ENCODE data around the gene CDC42. TPM values are rescaled to one million over a fixed set of nuclear protein-coding genes. Genes with fewer than 3 reads are reported as not detected.
A peak's percentile ranks its signal among the peaks of the same experiment; 100 is the strongest.

Gene CDC42
- total and polyA plus RNA-seq, 9 of the 15 experiments (the other 6 are each of a cell fraction or from before 2014, with no cell fraction given), result 186 to 398 (median 325) TPM

GRCh38 chr1:22096463-22096862, 44.0 kb downstream of the CDC42 start:
- H3K9me3 ChIP-seq (replicated peaks; ENCODE audit: control insufficient read depth, insufficient read depth, low read depth, low read length), result no peaks in the 10 kb centered on the region
- no peaks in the 10 kb centered on the region for H3K4me1 ChIP-seq (replicated peaks in 1 of 2; ENCODE audit: control insufficient read depth in 2 of 2, insufficient read depth in 2 of 2, low read length in 2 of 2)
- TF ChIP-seq ETS2 (tag; IDR thresholded peaks at IDR 0.05; ENCODE audit: borderline replicate concordance, poor library complexity, severe bottlenecking) (no peak), CAMTA2 (CRISPR knock-in tag; conservative IDR thresholded peaks at IDR 0.05) (no peak), TCF7L2 (IDR thresholded peaks at IDR 0.05; ENCODE audit: low read depth, low read length) (no peak), POLR2H (tag; IDR thresholded peaks at IDR 0.05; ENCODE audit: low read depth) (0 out of 2 replicates have a peak, but pooled peaks have one; percentile 19), ELF1 (tag; IDR thresholded peaks at IDR 0.05) (no peak)
- TF ChIP-seq, protein P1, sequence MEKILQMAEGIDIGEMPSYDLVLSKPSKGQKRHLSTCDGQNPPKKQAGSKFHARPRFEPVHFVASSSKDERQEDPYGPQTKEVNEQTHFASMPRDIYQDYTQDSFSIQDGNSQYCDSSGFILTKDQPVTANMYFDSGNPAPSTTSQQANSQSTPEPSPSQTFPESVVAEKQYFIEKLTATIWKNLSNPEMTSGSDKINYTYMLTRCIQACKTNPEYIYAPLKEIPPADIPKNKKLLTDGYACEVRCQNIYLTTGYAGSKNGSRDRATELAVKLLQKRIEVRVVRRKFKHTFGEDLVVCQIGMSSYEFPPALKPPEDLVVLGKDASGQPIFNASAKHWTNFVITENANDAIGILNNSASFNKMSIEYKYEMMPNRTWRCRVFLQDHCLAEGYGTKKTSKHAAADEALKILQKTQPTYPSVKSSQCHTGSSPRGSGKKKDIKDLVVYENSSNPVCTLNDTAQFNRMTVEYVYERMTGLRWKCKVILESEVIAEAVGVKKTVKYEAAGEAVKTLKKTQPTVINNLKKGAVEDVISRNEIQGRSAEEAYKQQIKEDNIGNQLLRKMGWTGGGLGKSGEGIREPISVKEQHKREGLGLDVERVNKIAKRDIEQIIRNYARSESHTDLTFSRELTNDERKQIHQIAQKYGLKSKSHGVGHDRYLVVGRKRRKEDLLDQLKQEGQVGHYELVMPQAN (IDR thresholded peaks at IDR 0.05; ENCODE audit: borderline replicate concordance), result no peak
- H3K4me2 ChIP-seq (ENCODE audit: insufficient read depth, low read length), result no peak overlapping the region
- H3K9me1 ChIP-seq (ENCODE audit: control insufficient read depth, insufficient read depth, low read length), result no peaks in the 10 kb centered on the region
- in situ Hi-C loops (cut with MboI) (no loop called here), intact Hi-C loops (cut with micrococcal nuclease) (no loop called here)
- H3K9ac ChIP-seq (ENCODE audit: insufficient read depth in 1 of 2, low read depth in 2 of 2, low read length in 2 of 2), result no peak overlapping the region
- CTCF ChIA-PET (ENCODE audit: low intra/inter-chr PET ratio), result no interaction called here
- no peak overlapping the region for H3K4me3 ChIP-seq
- no TSS peak for BruUV-seq (replicated peaks)
- no peak for DNase-seq (ENCODE audit: extremely low read depth in 1 of 4, low spot score in 3 of 4)
- POLR2A ChIA-PET, result no interaction called here
- peaks cover 9% of the 10 kb centered on the region; the same call in 1 of the 3 replicates for H3K79me2 ChIP-seq (ENCODE audit: control insufficient read depth, insufficient read depth, low read length)
- no peak overlapping the region for H2AFZ ChIP-seq (ENCODE audit: low read depth, low read length)
- peaks cover 81% of the 10 kb centered on the region for H3K36me3 ChIP-seq (ENCODE audit: control insufficient read depth, insufficient read depth, low read length)
- no peaks in the 10 kb centered on the region for H3K27me3 ChIP-seq (ENCODE audit: control insufficient read depth in 2 of 2, insufficient read depth in 2 of 2, low read length in 2 of 2)
- H3K27ac ChIP-seq (ENCODE audit: extremely low read depth, low read depth, low read length), result no peak overlapping the region
- FAIRE-seq, result no peak
- WGBS (ENCODE audit: insufficient coverage, low coverage, missing lambda C conversion rate), result 99% methylated on average over 3 of the region's 3 CpGs
- H4K20me1 ChIP-seq (replicated peaks; ENCODE audit: control insufficient read depth, insufficient read depth, low read length), result no peaks in the 10 kb centered on the region
- ATAC-seq, result no peak
